Left hindlimb (tissue), 1 donor: ENCODE data around the gene NTPCR.
"Not testable (repeated sequence)": the region's sequence is repeated elsewhere in the genome, so short reads cannot be mapped to it uniquely, and the experiment has no call there.

Source experiments
- DNase-seq: peaks from one replicate; pipeline ENCODE4 v3.0.0-alpha.2; 2018

Gene NTPCR

DNA sequence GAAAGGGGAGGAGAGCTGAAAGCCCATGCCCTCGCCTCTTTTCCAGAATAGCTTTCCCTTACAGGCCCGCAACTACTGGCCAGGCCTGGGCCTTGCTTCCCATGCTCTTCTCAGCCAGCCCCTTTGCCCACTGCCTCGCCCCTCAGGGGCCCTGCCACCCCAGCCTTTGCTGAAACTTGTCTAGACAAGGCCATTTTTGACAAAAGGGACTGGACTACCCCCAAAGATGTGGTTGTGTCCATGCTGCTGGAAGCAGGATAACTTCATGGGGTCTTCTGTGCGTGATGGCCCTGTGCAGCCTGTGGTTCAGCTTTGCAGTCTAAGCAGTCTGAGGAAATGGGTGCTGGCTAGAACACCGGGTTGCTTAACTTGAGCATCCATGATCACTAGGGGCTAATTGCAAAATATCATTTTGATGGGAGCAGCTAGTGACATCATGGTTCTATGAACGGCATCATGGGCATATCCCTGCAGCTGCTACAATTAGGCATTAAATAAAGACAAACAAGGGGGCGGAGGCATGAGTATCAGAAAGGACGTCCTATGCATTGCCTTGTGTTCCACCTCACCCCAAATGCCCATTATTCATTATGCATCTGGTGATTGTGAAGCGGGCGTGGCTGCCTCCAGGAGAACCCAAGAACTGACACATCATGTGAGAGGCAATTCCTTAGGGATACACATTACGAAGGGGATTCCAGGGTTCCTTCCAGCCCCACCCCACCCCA is 36.8 kb downstream of the NTPCR start:
- no peak for DNase-seq

DNA sequence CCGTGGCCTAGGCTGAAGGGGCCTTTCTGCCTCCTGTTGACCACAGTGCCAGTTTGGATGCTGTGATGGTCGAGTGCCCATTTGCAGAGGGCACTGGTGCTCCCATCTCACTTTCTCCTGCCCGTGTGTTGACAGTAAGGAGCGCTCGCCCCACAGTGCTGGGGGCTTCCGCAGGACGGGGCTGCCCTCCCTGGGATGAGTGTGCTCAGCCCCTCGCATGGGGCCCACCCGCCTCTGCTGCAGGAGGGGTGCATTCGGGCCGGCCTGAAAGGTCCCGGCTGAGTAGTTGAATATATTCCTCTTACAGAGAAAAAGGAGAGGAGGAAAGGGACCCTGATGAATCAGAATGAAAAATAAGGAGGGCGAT is 37.3 kb downstream of the NTPCR start:
- no peak for DNase-seq

DNA sequence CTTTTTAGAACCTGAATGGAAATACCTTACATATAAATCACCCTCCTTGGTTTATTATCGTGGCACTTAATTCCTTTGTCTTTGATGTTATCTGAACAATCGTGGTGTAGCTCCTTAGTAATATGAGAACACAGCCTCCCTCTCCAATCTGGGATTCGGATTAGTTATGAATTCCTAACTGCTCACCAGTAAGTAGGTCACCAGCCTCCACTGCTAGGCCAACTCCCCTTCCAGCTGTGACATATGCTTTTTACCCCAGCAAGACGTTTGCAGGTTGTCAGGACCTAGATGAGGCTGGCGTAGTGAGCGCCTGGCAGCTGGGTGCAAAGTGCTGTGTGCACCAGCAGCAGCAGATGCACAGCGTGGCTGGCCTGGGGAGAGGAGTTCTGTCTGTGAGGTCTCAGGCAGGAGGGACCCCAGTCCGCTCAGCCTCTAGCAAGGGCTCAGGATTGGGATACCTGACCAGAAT is 38.2 kb downstream of the NTPCR start:
- no peak for DNase-seq

DNA sequence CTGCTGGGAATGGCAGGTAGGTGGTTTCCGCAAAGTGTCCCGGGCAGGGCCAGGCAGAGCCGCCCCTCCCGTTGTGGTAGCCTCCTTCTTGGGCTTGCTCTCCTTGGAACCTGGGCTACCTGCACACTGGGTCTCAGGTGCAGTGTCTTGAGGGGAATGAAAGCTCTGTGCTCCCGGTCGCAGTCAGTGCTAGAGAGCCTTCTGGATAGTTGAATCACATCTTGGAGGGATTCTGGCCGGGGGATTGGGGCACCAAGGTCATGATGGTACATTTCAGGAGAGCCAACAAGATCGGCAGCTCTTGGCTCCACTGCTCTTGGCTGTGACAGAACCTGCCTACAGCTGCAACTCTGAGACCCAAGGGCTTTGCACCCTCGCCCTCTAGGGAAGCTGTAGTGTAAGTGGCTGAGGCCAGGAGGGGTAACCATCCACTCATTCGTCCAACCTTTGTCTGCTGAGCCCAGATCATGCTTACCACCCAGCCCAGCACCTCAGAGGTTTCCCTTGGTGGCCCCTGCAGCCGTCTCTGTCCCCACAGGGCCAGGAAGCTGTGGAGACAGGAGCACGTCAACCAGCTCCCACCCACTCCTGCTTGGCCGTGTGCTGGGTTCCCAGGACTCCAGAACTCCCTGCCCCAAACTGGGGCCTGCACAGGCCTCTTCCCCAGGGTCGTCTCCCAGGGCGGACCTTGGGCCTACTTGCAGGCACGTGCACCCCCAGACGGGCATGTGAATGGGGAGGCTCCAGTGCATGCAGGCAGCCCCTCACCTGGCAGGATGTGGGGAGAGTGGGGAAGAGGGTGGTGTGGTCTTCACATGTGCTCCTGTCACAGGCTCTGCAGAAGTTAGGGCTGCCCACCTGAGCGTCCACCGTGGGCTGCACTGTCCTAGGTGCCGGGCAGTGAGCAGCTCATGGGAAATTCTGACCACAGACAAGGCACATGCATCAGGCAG is 40.0 kb downstream of the NTPCR start:
- no peak for DNase-seq

DNA sequence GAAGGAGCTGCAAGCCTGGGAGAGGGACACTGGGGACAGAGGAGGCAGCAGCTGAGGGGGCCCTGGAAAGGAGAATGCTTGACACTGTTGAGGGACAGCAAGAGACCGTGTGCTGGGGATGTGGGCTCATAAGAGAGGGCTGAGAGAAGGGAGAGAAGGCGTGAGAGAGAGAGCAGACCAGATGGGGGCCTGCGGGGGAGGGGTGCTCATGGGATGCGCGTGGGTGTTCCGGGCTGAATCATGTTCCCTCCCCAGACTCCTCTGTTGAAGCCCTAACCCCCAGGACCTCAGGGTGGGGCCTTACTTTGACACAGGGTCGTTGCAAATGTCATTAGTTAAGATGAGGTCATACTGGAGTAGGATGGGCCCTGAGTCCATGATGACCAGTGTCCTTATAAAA is 40.8 kb downstream of the NTPCR start:
- no peak for DNase-seq

DNA sequence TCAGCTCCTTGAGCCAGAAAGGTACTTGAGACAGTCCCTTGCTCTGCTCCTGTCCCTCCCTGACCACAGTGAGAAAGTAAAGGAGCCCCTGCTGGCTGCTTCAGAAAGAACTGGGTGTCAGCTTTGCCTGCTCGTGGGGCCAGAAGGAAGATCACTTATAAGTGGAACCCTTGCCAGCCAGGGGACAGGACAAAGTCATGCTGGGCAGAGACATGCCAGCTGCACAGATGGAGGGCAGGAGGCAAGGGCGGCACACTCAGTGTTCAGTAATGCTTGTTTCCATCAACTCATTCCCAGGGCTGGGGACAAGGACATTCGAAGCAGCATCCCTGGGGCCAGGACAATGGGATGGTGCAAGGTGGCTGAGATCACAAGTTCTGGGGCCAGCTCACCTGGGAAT is 41.8 kb downstream of the NTPCR start:
- no peak for DNase-seq

DNA sequence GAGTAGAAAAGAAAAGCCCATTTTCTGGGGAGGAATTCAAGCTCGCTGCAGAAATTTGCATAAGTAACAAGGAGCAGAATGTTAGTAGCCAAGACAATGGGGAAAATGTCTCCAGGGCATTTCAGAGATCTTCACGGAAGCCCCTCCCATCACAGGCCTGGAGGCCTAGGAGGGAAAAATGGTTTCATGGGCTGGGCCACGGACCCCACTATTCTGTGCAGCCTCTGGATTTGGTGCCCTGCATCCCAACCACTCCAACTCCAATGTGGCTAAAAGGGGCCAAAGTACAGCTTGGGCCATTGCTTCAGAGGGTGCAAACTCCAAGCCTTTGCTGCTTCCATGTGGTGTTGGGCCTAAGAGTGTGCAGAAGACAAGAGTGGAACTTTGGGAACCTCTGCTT is 43.1 kb downstream of the NTPCR start:
- no peak for DNase-seq

DNA sequence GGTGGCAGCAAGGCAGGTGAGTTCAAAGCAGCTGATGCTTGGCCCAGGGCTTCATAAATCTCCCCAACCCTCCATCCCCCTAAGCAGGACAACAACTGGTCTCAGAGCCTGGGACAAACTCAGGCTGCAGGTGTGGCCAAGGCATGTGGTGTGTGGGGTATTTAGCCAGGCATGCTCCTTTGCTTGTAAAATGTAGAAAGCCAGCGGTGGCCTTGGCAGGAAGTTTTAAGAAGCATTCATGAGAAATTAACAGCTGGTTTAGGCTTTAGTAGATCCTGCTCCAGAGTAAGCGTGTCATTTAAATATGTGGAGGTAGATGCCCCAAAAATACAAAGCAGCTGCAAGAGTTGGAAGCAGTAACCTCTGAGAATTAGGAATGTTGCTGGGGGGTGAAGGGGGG is 44.8 kb downstream of the NTPCR start:
- DNase-seq, result no peak

DNA sequence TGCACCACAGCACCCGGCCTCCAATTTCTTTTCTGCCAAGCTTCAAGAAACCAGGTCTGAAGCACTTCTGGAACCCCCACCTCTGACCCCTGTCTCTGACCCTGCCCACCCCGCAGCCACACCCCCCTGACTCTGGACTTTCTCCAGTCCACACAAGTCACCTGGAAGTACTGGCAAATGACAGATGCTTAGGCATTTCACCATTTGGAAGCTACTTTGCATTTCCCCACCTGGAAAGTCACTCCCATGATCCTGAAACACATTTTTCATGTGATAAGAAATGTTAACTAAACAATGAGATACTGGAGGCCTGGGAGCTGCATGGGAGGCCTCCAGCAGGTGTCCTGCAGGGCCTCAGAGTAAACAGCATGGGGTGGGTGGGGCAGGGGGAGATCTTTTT is 45.7 kb downstream of the NTPCR start:
- DNase-seq, result no peak

DNA sequence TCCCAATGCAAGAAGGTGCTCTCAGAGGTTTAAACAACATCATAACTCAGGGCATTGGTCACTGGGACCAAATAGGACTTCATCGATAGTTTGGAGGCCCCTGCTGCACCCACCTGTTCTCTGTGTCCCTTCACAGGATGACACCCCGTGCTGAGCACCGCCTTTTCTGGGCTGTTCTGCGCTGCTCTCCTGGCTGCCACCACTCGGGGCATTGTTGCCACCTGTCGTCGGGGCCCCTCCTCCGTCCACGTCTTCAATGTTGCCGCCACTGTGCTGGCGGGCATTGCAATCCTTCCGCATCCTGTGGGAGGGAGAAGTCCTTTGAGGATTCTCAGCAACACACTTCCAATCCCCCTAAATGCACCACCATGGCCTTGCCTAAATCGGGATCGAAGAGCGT is 47.7 kb downstream of the NTPCR start:
- DNase-seq, result no peak

DNA sequence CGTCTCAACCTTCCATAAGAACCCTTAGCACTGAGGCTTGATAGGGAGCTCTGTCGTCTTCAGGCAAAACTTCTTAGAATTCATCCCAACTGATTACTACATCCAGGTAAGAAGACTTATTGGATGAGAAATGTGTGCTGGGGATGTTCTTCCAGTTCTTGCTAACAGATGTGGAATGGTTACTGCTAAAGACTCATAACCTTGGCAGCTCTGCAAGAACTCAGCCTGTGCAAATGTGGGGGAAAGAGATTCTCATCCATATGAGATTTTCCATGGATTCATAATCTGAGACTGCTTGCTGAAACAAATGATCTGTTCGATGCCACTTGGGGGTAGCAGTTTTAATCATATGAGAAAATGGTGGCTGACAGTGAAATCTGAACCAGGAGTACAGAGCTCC is 48.2 kb downstream of the NTPCR start:
- DNase-seq, result no peak

DNA sequence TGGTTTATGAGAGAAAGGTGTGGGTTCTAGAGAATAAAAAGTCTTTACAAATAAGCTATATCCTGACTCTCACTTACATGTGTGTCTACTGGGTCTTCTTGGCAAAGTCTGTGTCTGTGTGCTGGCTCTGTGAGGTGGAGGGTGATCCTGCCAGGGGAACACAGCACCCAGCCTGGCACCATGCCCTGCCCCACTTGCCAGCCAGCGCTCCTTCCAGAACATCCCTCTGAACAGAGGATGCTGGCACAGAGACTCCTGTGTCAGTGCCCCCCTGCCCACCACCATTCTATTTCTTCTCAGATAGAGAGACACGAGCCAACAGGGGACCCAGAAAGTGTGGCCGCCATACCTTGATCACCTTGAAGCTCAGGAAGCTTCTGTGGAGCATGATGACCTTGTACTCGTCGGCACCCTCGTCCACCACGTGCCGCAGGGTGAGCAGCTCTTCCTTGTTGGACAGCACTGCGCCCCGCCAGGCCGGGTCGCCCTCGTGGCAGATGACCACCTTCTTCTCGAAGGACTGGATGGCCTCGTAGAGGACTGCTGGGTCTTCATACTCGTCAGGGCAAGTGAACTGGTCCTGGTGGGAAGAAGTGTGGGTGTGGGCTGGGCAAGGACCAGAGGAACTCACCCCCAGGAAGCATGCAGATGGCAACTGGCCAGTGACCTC is 49.7 kb downstream of the NTPCR start:
- DNase-seq, result no peak

DNA sequence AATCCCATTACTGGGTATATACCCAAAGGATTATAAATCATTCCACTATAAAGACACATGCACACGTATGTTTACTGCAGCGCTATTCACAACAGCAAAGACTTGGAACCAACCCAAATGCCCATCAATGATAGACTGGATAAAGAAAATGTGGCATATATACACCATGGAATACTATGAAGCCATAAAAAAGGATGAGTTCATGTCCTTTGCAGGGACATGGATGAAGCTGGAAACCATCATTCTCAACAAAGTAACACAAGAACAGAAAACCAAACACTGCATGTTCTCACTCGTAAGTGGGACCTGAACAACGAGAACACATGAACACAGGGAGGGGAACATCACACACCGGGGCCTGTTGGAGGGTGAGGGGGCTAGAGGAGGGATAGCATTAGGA is 53.2 kb downstream of the NTPCR start:
- DNase-seq, result not testable (repeated sequence)

DNA sequence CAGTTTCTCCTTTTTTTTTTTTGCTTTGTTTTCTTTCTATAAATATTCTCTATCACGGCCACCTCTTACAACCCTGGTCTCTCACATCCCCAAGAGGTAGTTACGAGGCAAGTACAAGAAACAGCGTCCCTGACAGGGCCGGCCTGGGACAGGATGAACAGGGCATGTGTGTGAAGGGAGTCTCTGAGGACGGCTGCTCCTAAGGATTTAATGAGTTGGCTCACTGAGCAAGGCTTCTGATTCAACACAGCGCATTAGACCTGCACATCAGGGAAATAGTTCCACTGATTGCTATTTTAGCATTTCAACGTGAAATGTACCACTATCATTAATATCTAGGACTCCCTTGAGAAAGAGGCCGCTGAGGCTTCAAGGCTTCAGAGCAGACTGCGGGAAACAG is 54.0 kb downstream of the NTPCR start:
- DNase-seq, result no peak

DNA sequence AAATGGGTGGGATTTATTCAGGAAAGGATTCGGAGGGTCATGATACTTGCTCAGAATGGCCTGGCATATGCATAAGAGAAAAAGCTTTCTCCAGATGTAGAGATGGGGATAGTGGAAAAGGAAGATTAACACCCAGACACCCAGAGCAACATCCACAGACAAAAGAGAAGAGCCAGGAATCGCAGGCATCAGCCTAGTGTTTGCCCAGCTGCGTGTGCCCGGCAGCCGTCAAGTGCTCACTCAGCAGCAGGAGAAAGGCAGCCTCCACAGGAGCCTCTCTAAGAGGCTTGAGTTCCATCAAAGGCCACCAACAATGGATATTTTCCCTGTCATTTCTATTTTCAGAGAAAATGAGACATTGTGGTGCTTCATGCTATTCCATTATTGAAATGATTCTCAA is 54.7 kb downstream of the NTPCR start:
- no peak for DNase-seq

DNA sequence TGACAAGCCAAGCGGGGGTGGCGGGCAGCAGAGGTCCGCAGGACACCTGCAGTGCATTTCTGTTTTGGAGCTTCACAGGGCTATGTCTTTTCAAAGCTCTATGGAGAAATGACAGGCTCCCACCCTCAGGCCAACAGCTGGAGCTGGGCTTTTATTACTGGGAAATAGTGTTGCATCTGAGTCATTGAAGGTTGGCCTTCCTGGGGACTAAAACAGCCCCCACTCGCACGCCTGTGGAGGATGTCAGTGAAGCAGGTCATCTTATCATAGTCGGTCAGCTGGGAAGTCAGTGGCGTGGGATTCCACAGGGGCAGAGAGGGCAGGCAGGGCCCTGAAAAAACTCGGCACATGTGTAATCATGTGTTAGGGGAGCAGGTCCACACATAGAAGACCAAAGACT is 55.3 kb downstream of the NTPCR start:
- DNase-seq, result no peak

DNA sequence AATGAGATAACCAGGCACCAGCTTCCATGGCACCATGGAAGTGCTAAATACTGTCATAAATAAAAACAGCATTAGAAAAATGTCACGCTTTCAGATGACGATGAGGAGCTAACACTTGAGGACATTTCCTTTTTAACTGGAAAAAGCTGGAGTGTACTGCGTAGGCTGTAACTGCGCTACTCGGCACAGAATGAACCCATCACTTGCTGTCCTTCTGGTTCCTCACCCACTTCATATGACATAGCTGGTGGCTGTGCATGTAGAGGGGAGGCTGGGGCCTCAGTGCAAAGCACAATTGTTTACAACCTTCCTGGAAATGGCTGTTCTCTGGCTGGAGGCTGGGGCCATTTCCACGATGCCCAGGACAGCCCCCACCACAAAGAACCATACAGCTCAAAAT is 55.7 kb downstream of the NTPCR start:
- DNase-seq, result no peak

DNA sequence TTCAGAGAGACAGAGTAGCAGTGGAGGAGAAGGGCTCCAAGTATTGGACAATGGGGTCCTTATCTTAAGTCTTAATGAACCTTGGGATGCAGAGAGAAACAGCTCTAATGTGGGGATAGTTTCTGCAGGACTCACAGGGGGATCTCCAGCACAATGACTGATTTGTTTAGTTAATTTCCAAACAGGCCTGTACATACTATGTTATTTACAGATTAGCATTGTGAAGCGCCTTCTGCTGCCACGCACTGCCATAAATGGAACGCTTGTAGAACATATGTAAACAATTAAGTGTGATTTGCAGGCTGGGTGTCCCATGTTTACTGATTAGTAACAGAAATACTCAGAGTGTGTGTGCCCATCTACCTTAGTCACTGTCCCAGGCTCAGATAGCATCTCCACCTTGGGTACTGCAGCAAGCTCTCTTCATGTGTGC is 56.1 kb downstream of the NTPCR start:
- no peak for DNase-seq

DNA sequence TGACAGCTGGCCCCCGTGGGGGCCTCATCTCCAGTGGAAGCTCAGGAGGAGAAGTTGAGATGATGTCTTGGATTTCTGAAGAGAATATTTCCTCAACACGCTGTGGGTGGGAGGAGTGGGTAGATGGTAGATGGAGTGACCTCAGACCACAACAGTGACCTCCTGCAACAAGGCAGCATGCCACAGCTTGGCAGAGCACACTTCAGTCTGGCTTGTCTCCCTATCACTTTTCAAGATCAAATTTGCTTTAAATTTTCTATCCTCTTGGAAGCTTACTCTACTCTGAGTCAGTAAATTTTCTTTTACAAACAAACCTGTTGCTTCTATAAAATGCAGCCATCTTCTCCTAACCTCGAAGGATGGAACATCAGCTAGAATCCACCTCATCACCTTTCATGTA is 59.7 kb downstream of the NTPCR start:
- DNase-seq, result no peak

DNA sequence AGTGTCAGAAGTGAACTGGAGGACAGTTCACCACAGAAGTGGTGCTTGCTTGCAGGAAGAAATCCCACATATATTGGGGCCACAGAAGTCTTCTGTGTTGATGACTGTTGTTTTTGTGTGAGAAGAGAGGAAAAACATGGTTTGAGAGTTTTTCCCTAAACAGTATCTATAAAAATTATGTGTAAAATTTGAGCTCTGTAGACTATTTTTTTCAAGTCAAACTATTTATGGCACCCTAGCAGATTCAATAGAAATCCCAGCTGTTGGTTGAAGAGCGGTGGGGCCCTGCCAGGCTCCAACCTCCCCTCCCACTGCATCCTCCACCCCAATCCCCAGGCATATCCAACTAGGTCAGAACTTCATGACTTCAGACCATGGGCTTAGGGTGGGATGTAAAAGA is 61.6 kb downstream of the NTPCR start:
- no peak for DNase-seq

DNA sequence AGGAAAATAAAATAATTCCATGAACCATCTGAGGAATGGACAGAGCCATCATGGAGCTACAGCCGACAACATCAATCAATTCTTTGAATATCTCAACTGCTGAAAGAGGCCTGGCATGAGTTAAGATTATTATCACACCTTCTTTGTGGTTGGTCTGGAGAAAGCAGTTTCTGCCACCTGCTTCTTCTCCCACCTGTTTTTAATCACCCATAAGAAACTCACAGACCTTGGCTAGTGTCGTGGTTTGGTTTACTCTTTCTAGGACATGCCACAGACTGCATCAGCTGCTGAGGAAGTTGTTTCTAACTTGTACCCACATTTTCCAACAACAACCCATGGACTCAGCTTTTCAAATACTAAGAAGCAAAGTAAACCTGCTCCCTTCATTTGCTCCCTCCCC is 65.6 kb downstream of the NTPCR start:
- no peak for DNase-seq

DNA sequence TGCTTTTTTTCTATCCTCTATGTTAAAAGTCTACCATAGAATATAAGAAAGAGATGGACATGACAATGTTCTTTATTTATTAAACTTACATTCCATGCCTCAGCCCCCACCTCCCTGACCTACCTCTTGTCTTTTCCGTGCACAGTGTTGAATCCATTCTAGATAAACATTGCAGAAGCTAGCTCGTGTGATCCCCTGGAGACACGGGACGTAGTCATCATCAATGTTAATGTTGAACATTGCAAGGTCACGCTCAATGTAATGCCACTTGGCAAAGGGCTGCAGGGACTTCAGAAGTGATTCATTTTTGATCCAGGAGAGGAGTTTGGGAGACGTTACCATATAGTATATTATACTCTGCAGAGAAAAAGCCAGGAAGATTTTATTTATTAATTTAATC is 66.4 kb downstream of the NTPCR start:
- DNase-seq, result no peak

DNA sequence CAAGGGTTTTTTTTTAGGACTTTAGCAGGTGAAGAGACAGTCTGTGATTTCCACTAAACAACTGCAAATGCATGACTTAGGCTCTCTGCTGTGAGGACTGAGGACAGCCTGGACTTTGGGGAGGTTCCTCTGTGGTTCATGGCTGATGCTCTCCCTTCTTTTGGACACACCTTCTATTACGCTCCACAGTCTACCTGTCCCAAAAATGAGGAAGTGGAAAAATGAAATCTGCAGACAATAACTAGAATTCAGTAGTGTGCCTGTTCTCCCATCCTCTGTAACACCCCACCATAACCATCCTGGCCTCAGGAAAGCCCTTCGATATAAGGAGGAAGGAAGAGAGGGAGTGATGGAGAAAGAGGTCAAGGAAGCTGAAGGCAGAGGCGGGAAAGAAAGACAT is 68.7 kb downstream of the NTPCR start:
- DNase-seq, result no peak
